GM12872 (cell line): ENCODE measurements around the gene AMH.

Source experiments
- TF ChIP-seq, protein P1 (sequence below): IDR thresholded peaks from 3 replicates; pipeline ENCODE4 v1.5.1; 2011; ENCODE audit warnings: low read depth, mild to moderate bottlenecking, low read length, moderate library complexity; ENCODE audit not compliant: insufficient read depth

Gene AMH

GRCh38 chr19:2294687-2295335, 45.7 kb downstream of the AMH start:
- TF ChIP-seq, protein P1, sequence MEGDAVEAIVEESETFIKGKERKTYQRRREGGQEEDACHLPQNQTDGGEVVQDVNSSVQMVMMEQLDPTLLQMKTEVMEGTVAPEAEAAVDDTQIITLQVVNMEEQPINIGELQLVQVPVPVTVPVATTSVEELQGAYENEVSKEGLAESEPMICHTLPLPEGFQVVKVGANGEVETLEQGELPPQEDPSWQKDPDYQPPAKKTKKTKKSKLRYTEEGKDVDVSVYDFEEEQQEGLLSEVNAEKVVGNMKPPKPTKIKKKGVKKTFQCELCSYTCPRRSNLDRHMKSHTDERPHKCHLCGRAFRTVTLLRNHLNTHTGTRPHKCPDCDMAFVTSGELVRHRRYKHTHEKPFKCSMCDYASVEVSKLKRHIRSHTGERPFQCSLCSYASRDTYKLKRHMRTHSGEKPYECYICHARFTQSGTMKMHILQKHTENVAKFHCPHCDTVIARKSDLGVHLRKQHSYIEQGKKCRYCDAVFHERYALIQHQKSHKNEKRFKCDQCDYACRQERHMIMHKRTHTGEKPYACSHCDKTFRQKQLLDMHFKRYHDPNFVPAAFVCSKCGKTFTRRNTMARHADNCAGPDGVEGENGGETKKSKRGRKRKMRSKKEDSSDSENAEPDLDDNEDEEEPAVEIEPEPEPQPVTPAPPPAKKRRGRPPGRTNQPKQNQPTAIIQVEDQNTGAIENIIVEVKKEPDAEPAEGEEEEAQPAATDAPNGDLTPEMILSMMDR, result no peak

- TF ChIP-seq, protein P1, result no peak
Measured at GRCh38 chr19:2296141-2296540, 47.0 kb downstream of the AMH start.

GRCh38 chr19:2300533-2300932, 51.4 kb downstream of the AMH start:
- TF ChIP-seq, protein P1, result no peak
